NCI-H2029 treated with DMSO at 0.1 percent for 48 hours (cell line): Measurements from ENCODE around the gene STAB2.

Source experiments
- DNase-seq: peaks from one replicate; lab custom pipeline; 2025; lab: John Stamatoyannopoulos, UW

STAB2 gene

GRCh38 chr12:103586791-103587370, at the start of gene STAB2:
TSS of gene STAB2 (plus strand) at chr12:103587273. CDS start at chr12:103587477, 204 bp downstream.
- DNase-seq, result no peak

GRCh38 chr12:103538397-103538796, 48.7 kb upstream of the STAB2 start:
- DNase-seq, result no peak

- DNase-seq, result no peak
Observed at GRCh38 chr12:103540319-103540718, 46.8 kb upstream of the STAB2 start.

GRCh38 chr12:103542078-103542477, 45.0 kb upstream of the STAB2 start:
- DNase-seq, result no peak

GRCh38 chr12:103546959-103547358, 40.1 kb upstream of the STAB2 start:
- DNase-seq, result peak; percentile 76

- DNase-seq, result peak; percentile 76
Observed at GRCh38 chr12:103547376-103547775, 39.7 kb upstream of the STAB2 start.

- DNase-seq, result peak; percentile 76
Observed at GRCh38 chr12:103547929-103548328, 39.1 kb upstream of the STAB2 start.

- DNase-seq, result peak; percentile 66
Observed at GRCh38 chr12:103548622-103549601, 38.2 kb upstream of the STAB2 start.

GRCh38 chr12:103556890-103557627, 30.0 kb upstream of the STAB2 start:
- no peak for DNase-seq

GRCh38 chr12:103557628-103558010, 29.5 kb upstream of the STAB2 start:
- DNase-seq, result no peak

GRCh38 chr12:103558879-103559278, 28.2 kb upstream of the STAB2 start:
- no peak for DNase-seq

- DNase-seq, result no peak
Observed at GRCh38 chr12:103560604-103561101, 26.4 kb upstream of the STAB2 start.

GRCh38 chr12:103561174-103561573, 25.9 kb upstream of the STAB2 start:
- no peak for DNase-seq

- no peak for DNase-seq
Observed at GRCh38 chr12:103566398-103566797, 20.7 kb upstream of the STAB2 start.

- no peak for DNase-seq
Observed at GRCh38 chr12:103569278-103569677, 17.8 kb upstream of the STAB2 start.

GRCh38 chr12:103571286-103571685, 15.8 kb upstream of the STAB2 start:
- peak; percentile 86 for DNase-seq

- DNase-seq, result no peak
Observed at GRCh38 chr12:103572312-103573045, 14.6 kb upstream of the STAB2 start.

- DNase-seq, result no peak
Observed at GRCh38 chr12:103573185-103573584, 13.9 kb upstream of the STAB2 start.

- DNase-seq, result no peak
Observed at GRCh38 chr12:103578926-103579325, 8.1 kb upstream of the STAB2 start.

- no peak for DNase-seq
Observed at GRCh38 chr12:103580026-103580425, 7.0 kb upstream of the STAB2 start.

GRCh38 chr12:103583008-103583407, 4.1 kb upstream of the STAB2 start:
- DNase-seq, result no peak

- DNase-seq, result no peak
Observed at GRCh38 chr12:103586132-103586531, 941 bp upstream of the STAB2 start.
